WERI-Rb-1 (cell line): ENCODE results near the gene XCR1.

Experiments used
- DNase-seq: peaks from one replicate; pipeline ENCODE4 v3.0.0-alpha.2; 2020
- H3K27ac ChIP-seq: fragments of 250-450 bp; sonication (Bioruptor Pico); 2 replicates; pipeline ENCODE4 v1.5.1; 2020; ENCODE audit warnings: mild to moderate bottlenecking, moderate library complexity
- H3K27me3 ChIP-seq: fragments of 250-450 bp; sonication (Bioruptor Pico); 2 replicates; pipeline ENCODE4 v1.5.1; 2021; ENCODE audit warnings: mild to moderate bottlenecking, low read depth, moderate library complexity; ENCODE audit not compliant: insufficient read depth, severe bottlenecking
- H3K36me3 ChIP-seq: fragments of 250-450 bp; sonication (Bioruptor Pico); 2 replicates; pipeline ENCODE4 v1.5.1; 2020; ENCODE audit warnings: mild to moderate bottlenecking, moderate library complexity
- H3K4me3 ChIP-seq: 2 replicates; pipeline ENCODE4 v1.5.1; 2011; ENCODE audit warnings: low read depth, mild to moderate bottlenecking, control low read depth, low read length
- H3K9me3 ChIP-seq: fragments of 250-450 bp; sonication (Bioruptor Pico); 2 replicates; pipeline ENCODE4 v1.5.1; 2021; ENCODE audit warnings: mild to moderate bottlenecking, moderate library complexity; ENCODE audit not compliant: severe bottlenecking
- TF ChIP-seq, protein P1 (sequence below): IDR thresholded peaks from 2 replicates; pipeline ENCODE4 v1.5.1; 2011; ENCODE audit warnings: low read depth, mild to moderate bottlenecking, control low read depth, inconsistent platforms, low read length

Gene XCR1

GRCh38 chr3:45967724-45968123, 59.6 kb downstream of the XCR1 start:
- DNase-seq = no peak
- TF ChIP-seq, protein P1, sequence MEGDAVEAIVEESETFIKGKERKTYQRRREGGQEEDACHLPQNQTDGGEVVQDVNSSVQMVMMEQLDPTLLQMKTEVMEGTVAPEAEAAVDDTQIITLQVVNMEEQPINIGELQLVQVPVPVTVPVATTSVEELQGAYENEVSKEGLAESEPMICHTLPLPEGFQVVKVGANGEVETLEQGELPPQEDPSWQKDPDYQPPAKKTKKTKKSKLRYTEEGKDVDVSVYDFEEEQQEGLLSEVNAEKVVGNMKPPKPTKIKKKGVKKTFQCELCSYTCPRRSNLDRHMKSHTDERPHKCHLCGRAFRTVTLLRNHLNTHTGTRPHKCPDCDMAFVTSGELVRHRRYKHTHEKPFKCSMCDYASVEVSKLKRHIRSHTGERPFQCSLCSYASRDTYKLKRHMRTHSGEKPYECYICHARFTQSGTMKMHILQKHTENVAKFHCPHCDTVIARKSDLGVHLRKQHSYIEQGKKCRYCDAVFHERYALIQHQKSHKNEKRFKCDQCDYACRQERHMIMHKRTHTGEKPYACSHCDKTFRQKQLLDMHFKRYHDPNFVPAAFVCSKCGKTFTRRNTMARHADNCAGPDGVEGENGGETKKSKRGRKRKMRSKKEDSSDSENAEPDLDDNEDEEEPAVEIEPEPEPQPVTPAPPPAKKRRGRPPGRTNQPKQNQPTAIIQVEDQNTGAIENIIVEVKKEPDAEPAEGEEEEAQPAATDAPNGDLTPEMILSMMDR = no peak
- no peak overlapping the region for H3K4me3 ChIP-seq
- H3K27ac ChIP-seq = no peak overlapping the region
- H3K27me3 ChIP-seq = no peaks in the 10 kb centered on the region
- H3K36me3 ChIP-seq = peaks cover 93% of the 10 kb centered on the region
- H3K9me3 ChIP-seq = no peaks in the 10 kb centered on the region
